NCI-H345 (cell line): Measurements from ENCODE around the gene OR6J1.
"Not testable (repeated sequence)": the region's sequence is repeated elsewhere in the genome, so short reads cannot be mapped to it uniquely, and the experiment has no call there.

Experiments used
- DNase-seq: peaks from one replicate; lab custom pipeline; 2025; lab: John Stamatoyannopoulos, UW

OR6J1 gene

GRCh38 chr14:22650960-22651521 lies 6.9 kb upstream of the OR6J1 start:
- DNase-seq, result no peak

DNA sequence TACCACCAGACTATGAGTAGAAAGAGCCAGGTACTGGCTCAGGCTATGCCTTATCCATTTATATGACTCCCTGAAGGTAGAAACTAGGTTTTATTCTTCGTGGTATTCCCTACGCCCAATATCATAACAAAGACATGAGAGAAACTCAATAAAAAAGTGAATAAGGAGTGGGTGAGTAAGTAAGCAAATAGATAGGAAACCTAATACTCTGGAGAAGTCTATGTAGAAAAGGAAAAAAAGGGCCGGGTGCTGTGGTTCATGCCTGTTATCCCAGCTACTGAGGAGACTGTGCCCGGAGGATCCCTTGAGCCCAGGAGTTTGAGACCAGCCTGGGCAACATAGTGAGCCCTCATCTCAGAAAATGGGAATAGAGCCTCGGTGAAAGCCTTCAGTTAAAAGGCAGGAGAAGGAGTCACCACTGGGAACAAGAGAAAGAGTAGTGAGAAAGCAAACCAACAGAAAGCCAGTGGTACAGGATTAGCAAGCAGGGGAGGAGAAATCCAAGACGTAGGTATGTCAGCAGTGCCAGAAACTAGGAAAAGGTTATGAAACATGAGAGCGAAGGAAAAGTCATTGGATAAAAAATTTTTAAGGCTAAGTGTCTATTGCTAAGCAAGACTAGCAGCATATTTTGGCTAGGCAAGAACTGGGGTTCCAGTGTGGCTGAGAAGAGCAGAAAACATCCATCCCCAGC lies 6.0 kb upstream of the OR6J1 start:
- no peak for DNase-seq

- no peak for DNase-seq
Observed at GRCh38 chr14:22648506-22648905, 4.4 kb upstream of the OR6J1 start.

DNA sequence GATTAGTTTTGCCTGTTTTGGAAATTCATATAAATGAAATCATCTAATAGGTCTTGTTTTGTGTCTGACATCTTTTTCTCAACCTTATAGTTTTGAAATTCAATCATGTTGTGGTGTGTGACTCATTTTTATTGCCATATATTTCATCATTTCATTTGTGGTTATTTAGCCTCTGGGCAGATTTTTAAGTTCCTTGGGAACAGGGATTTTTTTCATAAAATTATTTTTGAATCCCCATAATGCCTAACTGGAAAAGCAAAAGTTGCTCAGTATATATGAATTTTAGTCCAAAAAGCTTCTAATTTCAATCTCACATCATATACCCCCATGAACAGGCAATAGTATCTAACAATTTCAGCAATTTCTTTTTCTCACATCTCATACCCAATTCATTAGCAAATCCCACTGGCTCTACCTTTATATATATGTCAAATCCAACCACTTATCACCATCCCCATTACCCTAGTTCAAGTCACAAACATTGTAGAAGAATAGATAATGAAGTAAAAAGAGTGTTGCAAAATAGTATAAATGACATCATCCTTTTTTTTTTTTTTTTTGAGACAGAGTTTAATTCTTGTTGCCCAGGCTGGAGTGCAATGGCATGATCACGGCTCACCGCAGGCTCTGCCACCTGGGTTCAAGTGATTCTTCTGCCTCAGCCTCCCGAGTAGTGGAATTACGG lies 2.6 kb upstream of the OR6J1 start:
- DNase-seq, result no peak

- no peak for DNase-seq
Observed at GRCh38 chr14:22641846-22642245, 2.3 kb downstream of the OR6J1 start.

DNA sequence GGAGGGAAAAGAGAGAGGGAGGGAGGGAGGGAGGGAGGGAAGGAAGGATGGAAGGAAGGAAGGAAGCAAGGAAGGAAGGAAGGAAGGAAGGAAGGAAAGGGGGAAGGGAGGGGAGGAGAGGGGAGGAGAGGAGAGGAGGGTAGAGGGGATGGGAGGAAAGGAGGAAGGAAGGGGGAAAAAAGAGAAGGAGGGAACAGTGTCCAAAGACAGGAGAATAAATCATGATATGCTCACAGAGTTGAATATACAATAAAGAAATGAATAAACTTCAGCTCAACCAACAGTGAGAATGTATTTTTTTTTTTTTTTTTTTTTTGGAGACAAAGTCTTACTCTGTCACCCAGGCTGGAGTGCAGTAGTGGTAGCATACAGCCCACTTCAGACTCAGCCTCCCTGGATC lies 4.0 kb downstream of the OR6J1 start:
- DNase-seq, result no peak

- DNase-seq, result not testable (repeated sequence)
Observed at GRCh38 chr14:22635980-22636379, 8.2 kb downstream of the OR6J1 start.

DNA sequence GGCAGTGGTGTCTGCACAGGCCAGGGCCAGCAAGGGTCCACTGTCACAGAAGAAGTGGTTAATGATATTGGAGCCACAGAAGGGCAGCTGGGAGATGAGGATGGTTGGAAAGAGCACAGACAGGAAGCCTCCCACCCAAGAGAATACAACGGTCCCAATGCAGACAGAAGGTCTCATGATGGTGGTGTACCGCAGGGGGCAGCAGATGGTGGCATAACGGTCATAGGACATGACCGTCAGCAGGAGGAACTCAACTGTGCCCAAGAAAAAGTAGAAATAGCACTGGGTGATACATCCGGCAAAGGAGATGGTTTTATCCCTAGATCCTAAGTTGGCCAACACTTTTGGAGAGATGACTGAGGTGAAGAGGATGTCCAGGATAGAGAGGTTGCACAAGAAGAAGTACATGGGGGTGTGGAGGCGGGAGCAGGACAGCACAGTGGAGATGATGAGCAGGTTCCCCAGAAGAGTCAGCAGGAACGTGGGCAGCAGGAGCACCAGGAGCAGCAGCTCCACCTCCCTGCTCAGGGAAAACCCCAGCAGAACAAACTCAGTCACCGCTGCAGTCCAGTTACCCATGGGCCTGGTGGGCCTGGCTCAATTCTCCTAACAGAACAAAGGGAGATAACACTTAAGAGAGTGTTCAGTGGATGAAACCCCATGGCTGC lies 9.8 kb downstream of the OR6J1 start:
- no peak for DNase-seq

DNA sequence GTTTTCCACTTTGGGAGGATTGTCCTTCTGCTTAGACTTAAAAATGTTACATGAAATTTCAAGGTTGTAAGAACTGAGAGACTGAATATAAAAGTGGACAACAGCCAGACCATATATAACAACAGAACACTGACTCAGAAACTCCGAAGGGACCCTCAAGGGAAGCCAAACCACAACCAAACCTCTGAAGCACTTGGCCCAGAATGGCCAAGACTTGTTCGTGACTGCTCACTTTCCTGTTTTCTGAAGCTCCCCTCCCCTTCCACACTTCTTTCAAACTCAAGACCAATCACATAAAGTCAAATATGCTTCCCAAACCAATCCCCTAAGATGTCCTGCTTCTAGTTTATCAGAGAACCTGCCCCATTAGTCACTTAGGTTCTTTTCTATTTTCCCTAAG lies 13.7 kb downstream of the OR6J1 start:
- DNase-seq, result no peak

DNA sequence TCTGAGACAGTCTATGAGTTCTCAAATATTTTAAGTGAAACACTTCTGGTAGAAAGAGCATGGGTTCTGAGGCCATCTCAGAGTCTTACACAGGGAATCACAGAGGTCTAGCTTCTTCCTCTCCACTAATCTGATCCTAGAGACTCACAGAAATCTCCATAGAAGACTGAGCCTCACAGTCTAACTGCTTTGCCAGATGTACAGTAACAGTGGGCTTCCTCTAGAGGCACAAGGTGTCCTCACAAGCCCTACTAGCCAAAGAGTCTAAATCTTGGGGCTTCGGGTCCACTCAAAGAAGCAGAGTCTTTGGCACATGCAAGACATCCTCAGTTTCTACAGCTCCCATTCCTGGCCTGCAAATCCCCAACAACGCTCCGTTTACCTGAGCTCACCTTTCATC lies 14.1 kb downstream of the OR6J1 start:
- no peak for DNase-seq

DNA sequence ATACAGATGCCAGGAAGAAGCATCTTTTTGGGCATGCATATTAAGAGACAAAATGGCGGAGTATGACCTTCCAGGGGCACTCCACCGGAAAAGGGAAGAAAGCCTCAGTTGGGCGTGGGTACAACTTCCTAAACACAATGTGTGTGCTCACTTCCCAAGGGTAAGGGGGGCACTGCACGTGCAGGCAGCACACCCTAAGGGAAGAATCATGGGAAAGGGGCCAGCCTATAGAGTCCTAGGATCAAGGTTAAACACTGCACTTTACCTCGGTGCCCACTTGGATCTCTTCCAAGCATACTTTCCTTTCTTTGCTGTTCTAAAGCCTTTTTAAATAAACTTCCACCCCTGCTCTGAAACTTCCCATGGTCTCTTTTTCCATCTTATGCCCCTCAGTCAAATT lies 14.8 kb downstream of the OR6J1 start:
- DNase-seq, result no peak

DNA sequence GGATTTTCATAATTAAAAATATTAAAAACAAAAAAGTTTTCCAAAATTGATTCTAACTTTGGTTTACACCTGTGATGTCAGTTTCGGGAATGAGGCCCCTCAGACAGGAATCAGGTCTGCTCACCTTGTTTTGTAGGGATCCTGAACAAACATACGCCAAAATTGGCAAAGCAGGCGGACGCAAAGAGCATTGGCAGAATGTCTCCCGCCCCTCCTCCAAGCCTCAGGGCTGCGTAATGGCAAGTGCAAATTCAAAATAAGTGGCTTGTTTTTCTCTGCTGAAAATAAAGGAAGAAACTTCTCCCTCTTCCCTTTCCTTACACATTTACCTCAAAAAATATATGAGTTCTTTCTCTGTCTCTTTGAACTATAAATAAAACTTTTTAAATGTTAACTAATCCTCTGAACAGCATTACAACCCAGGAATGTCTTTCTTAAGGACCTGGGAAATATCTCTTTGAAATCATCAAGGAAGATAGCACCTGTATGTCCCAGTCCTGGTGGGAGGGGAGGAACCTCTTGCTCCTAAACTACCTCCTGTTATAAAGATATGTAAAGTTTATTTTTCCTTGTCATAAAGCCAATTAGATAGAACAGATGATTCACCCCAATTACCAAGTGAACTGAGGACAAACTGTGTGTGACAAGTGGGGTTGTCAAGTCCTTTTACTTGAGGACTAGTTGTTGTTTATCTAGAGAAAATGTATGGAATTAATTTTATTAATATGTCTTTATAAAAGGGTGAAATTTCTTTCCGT lies 16.5 kb downstream of the OR6J1 start:
- no peak for DNase-seq

GRCh38 chr14:22626590-22626989 lies 17.6 kb downstream of the OR6J1 start:
- no peak for DNase-seq

GRCh38 chr14:22623047-22623446 lies 21.1 kb downstream of the OR6J1 start:
- no peak for DNase-seq

DNA sequence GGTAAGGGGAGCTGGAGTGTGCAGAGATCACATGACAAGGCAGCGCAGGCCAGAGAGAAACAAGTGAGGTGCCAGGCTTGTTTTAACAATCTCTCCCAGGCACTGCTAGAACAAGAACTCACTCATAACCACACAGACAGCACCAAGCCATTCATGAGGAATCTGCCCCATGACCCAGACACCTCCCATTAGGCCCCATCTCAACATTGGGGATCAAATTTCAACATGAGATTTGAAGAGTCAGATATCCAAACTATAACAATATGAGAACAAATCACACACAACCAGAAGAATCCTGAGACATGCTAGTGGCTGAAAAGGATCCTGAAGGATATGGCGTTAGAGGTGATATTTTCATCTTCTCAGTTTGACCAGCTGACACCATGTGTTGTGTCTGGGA lies 21.9 kb downstream of the OR6J1 start:
- no peak for DNase-seq

GRCh38 chr14:22615765-22616164 lies 28.4 kb downstream of the OR6J1 start:
- DNase-seq, result not testable (repeated sequence)

DNA sequence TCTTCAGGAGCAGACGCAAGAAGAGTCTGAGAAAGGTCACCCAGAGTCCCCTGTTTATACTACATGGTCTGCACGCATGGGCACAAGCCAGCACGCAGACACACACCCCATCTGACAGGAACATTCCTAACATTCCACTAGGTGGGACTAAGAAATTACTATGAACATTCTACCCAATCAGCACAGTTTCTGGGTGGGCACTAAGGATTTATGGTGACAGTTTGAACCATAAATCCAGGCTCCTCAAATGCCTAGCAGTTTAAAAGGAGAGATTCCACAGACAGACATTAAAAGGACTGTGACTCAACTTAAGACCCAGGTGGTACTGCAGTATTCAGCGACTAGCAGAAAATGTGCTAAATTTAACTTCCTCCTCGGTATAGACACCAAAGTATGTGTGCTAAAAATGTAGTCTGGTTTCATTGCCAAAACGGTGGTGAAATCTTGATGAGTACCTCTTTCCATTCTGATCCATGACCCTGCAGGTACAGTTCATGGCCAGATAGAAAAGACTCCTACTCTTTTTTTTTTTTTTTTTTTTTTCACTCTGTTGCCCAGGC lies 29.8 kb downstream of the OR6J1 start:
- no peak for DNase-seq

GRCh38 chr14:22613736-22614239 lies 30.4 kb downstream of the OR6J1 start:
- DNase-seq, result no peak

- DNase-seq, result no peak
Observed at GRCh38 chr14:22613106-22613695, 31.0 kb downstream of the OR6J1 start.

- no peak for DNase-seq
Observed at GRCh38 chr14:22610931-22611330, 33.2 kb downstream of the OR6J1 start.

- DNase-seq, result no peak
Observed at GRCh38 chr14:22607291-22607690, 36.9 kb downstream of the OR6J1 start.
